ENCODE measurements around the gene ZNF716. TPM values are rescaled to one million over a fixed set of nuclear protein-coding genes. Genes with fewer than 3 reads are reported as not detected.

ZNF716 gene
- total RNA-seq, 1 experiment from 2014 or later, result not detected

DNA sequence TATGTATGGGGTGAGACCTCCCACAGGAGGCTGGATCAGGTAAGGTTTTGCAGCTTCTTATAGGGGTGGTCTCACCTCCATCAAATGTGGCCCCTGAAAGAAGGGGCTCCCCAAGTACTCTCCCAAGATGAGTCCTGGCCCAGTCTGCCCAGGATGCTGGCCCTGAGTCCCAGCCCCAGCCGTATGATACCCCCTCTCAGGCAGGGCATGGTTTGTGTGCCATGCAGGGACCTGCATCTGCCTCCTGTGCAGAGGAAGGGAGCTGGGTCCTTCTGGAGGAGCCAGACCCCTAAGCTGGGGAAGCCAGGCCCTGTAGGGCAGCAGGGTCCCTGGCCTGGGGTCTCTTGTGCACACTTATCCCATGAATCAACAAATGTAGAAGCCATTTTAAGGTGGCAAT is 35.1 kb upstream of the ZNF716 start:
- no peaks in the 10 kb centered on the region for H3K36me3 ChIP-seq (ENCODE audit: control insufficient read depth in 1 of 2, insufficient read depth in 2 of 2, low read length in 2 of 2)
- no peak overlapping the region for H3K9ac ChIP-seq (ENCODE audit: low read length)
- H3K79me2 ChIP-seq (ENCODE audit: insufficient read depth, low read length), result no peaks in the 10 kb centered on the region
- no peak overlapping the region for H3K27ac ChIP-seq (ENCODE audit: low read depth, low read length)
- CTCF ChIA-PET, result no interaction called here
- intact Hi-C loops (cut with micrococcal nuclease), result no loop called here
- H3K9me3 ChIP-seq (ENCODE audit: control insufficient read depth in 1 of 2, insufficient read depth in 1 of 2, low read depth in 1 of 2, low read length in 2 of 2), result peaks cover 0 to 4% of the 10 kb centered on the region in 2 experiments; a peak in 3 of 4 replicates
- TF ChIP-seq EZH2phosphoT487 (IDR thresholded peaks at IDR 0.05; ENCODE audit: borderline replicate concordance) (no peak), ELF1 (IDR thresholded peaks at IDR 0.05; ENCODE audit: borderline replicate concordance, low read depth) (no peak), ZBTB33 (IDR thresholded peaks at IDR 0.05; ENCODE audit: extremely low read depth, insufficient replicate concordance, low read length) (no peak), CEBPB (IDR thresholded peaks at IDR 0.05; ENCODE audit: low read depth) (no peak), TCF7L2 (IDR thresholded peaks at IDR 0.05; ENCODE audit: borderline replicate concordance, extremely low read depth, insufficient read depth, insufficient read length) (no peak)
- H3K4me3 ChIP-seq (replicated peaks in 1 of 2; ENCODE audit: low read depth in 1 of 2, low read length in 2 of 2), result no peak overlapping the region
- DNase-seq (ENCODE audit: low read depth, low spot score), result no peak
- no peak overlapping the region for H2AFZ ChIP-seq (ENCODE audit: low read depth, low read length, poor library complexity, severe bottlenecking)
- ATAC-seq, result no peak
- H3K27me3 ChIP-seq (ENCODE audit: insufficient read depth, low read length), result no peaks in the 10 kb centered on the region
- RAD21 ChIA-PET (ENCODE audit: low non-redundant PET in 1 of 2, low total read pairs in 2 of 2, uncharacterized antibody in 2 of 2, unreplicated experiment in 2 of 2), result no interaction called here
- no TSS peak for BruUV-seq (replicated peaks)
- no peak overlapping the region for H3K4me2 ChIP-seq (ENCODE audit: low read length)
- no peaks in the 10 kb centered on the region for H3K9me2 ChIP-seq (ENCODE audit: insufficient read depth)
- no peaks in the 10 kb centered on the region for H3K4me1 ChIP-seq (ENCODE audit: control insufficient read depth in 1 of 2, insufficient read depth in 2 of 2, low read length in 2 of 2)
- no peaks in the 10 kb centered on the region for H4K20me1 ChIP-seq (ENCODE audit: insufficient read depth)
- POLR2A ChIA-PET, result no interaction called here

DNA sequence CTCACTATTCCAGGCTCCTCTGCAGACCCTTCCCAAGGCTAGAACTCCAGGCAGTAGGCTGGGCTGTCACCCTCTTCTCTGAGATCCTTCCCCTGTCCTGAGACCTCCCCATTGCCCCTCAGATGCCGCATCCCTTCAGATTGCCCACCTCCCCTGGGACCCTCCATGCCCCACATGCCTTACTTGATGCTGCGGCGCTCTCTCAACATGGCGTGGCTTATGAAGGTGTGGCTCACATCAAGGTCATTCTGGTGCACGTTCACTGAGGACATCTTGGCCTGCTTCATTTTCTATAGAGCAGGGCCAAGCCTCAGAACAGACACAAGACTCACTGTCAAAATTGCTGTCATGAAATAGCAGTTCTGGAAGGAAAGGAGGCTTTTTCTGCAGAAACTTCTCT is 34.7 kb upstream of the ZNF716 start:
- POLR2A ChIA-PET, result no interaction called here
- H2AFZ ChIP-seq (ENCODE audit: low read depth, low read length, poor library complexity, severe bottlenecking), result no peak overlapping the region
- TF ChIP-seq CBX3 (IDR thresholded peaks at IDR 0.05; ENCODE audit: low read depth), result no peak
- no peak for TF ChIP-seq ELF1 (IDR thresholded peaks at IDR 0.05; ENCODE audit: borderline replicate concordance, low read depth)
- TF ChIP-seq, protein P1, sequence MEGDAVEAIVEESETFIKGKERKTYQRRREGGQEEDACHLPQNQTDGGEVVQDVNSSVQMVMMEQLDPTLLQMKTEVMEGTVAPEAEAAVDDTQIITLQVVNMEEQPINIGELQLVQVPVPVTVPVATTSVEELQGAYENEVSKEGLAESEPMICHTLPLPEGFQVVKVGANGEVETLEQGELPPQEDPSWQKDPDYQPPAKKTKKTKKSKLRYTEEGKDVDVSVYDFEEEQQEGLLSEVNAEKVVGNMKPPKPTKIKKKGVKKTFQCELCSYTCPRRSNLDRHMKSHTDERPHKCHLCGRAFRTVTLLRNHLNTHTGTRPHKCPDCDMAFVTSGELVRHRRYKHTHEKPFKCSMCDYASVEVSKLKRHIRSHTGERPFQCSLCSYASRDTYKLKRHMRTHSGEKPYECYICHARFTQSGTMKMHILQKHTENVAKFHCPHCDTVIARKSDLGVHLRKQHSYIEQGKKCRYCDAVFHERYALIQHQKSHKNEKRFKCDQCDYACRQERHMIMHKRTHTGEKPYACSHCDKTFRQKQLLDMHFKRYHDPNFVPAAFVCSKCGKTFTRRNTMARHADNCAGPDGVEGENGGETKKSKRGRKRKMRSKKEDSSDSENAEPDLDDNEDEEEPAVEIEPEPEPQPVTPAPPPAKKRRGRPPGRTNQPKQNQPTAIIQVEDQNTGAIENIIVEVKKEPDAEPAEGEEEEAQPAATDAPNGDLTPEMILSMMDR (IDR thresholded peaks at IDR 0.05 in 2 of 3, conservative IDR thresholded peaks at IDR 0.05 in 1 of 3; ENCODE audit: borderline replicate concordance in 1 of 3, insufficient read depth in 1 of 3, low read depth in 2 of 3, low read length in 2 of 3), result no peak
- no peak for TF ChIP-seq YY1 (IDR thresholded peaks at IDR 0.05; ENCODE audit: extremely low read depth, insufficient replicate concordance, low read depth, low read length)
- no peak for TF ChIP-seq EGR1 (IDR thresholded peaks at IDR 0.05; ENCODE audit: low read depth)
- no peak for TF ChIP-seq FOSL1 (IDR thresholded peaks at IDR 0.05; ENCODE audit: low read depth)
- TF ChIP-seq, protein P2, sequence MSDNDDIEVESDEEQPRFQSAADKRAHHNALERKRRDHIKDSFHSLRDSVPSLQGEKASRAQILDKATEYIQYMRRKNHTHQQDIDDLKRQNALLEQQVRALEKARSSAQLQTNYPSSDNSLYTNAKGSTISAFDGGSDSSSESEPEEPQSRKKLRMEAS (IDR thresholded peaks at IDR 0.05), result no peak
- no peak for TF ChIP-seq TCF7L2 (IDR thresholded peaks at IDR 0.05; ENCODE audit: borderline replicate concordance, extremely low read depth, insufficient read depth, insufficient read length)
- TF ChIP-seq, protein P3, sequence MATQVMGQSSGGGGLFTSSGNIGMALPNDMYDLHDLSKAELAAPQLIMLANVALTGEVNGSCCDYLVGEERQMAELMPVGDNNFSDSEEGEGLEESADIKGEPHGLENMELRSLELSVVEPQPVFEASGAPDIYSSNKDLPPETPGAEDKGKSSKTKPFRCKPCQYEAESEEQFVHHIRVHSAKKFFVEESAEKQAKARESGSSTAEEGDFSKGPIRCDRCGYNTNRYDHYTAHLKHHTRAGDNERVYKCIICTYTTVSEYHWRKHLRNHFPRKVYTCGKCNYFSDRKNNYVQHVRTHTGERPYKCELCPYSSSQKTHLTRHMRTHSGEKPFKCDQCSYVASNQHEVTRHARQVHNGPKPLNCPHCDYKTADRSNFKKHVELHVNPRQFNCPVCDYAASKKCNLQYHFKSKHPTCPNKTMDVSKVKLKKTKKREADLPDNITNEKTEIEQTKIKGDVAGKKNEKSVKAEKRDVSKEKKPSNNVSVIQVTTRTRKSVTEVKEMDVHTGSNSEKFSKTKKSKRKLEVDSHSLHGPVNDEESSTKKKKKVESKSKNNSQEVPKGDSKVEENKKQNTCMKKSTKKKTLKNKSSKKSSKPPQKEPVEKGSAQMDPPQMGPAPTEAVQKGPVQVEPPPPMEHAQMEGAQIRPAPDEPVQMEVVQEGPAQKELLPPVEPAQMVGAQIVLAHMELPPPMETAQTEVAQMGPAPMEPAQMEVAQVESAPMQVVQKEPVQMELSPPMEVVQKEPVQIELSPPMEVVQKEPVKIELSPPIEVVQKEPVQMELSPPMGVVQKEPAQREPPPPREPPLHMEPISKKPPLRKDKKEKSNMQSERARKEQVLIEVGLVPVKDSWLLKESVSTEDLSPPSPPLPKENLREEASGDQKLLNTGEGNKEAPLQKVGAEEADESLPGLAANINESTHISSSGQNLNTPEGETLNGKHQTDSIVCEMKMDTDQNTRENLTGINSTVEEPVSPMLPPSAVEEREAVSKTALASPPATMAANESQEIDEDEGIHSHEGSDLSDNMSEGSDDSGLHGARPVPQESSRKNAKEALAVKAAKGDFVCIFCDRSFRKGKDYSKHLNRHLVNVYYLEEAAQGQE (IDR thresholded peaks at IDR 0.05; ENCODE audit: low read depth), result no peak

More for the DNA sequence above, 34.7 kb upstream of the ZNF716 start:
- DNase-seq (ENCODE audit: low read depth, low spot score) (no peak), ATAC-seq (no peak)
- Histone ChIP-seq H3K4me2 (ENCODE audit: low read length) (no peak overlapping the region), H3K4me1 (ENCODE audit: control insufficient read depth in 1 of 2, insufficient read depth in 2 of 2, low read length in 2 of 2) (no peaks in the 10 kb centered on the region), H4K20me1 (ENCODE audit: insufficient read depth) (no peaks in the 10 kb centered on the region), H3K9ac (ENCODE audit: low read length) (no peak overlapping the region), H3K79me2 (ENCODE audit: insufficient read depth, low read length) (no peaks in the 10 kb centered on the region), H3K27ac (ENCODE audit: low read depth, low read length) (no peak overlapping the region), H3K9me3 (ENCODE audit: control insufficient read depth in 1 of 2, insufficient read depth in 1 of 2, low read depth in 1 of 2, low read length in 2 of 2) (peaks cover 0 to 4% of the 10 kb centered on the region in 2 experiments; a peak in 3 of 4 replicates), H3K4me3 (replicated peaks in 1 of 2; ENCODE audit: low read depth in 1 of 2, low read length in 2 of 2) (no peak overlapping the region), H3K9me2 (ENCODE audit: insufficient read depth) (no peaks in the 10 kb centered on the region), H3K27me3 (ENCODE audit: insufficient read depth, low read length) (no peaks in the 10 kb centered on the region), H3K36me3 (ENCODE audit: control insufficient read depth in 1 of 2, insufficient read depth in 2 of 2, low read length in 2 of 2) (no peaks in the 10 kb centered on the region)
- intact Hi-C loops (cut with micrococcal nuclease), result no loop called here
- BruUV-seq (replicated peaks), result no TSS peak
- RAD21 ChIA-PET (ENCODE audit: low non-redundant PET in 1 of 2, low total read pairs in 2 of 2, uncharacterized antibody in 2 of 2, unreplicated experiment in 2 of 2), result no interaction called here
- CTCF ChIA-PET, result no interaction called here

Data from HCT116 (cell line).